Stimulated activated CD8-positive, alpha-beta memory T cell treated with anti-CD3 and anti-CD28 coated beads, Interleukin-15, amount 100 ng/mL, for 4 hours (primary cell): ENCODE measurements around the gene POLA1.

Source experiments
- DNase-seq, 2 donors: peaks; one replicate each; pipeline ENCODE4 v3.0.0-alpha.2; 2020; ENCODE audit warnings: low read depth in 2 of 2

The POLA1 gene

GRCh38 chrX:25010784-25011588 lies 317.3 kb downstream of the POLA1 start:
- DNase-seq: no peak

GRCh38 chrX:25011589-25012432 lies 318.1 kb downstream of the POLA1 start:
- no peak for DNase-seq

- no peak for DNase-seq
Measured at GRCh38 chrX:25012433-25012735, 318.7 kb downstream of the POLA1 start.

GRCh38 chrX:25012793-25013631 lies 319.3 kb downstream of the POLA1 start:
- DNase-seq: no peak

- DNase-seq: no peak
Measured at GRCh38 chrX:25013632-25014365, 320.1 kb downstream of the POLA1 start.

- no peak for DNase-seq
Measured at GRCh38 chrX:25014366-25014838, 320.7 kb downstream of the POLA1 start.

GRCh38 chrX:25015486-25016360 lies 322.0 kb downstream of the POLA1 start, which contains the start of gene ARX:
ARX (minus strand) TSS chrX:25015965; CDS start chrX:25015737, 228 bp downstream.
- no peak for DNase-seq

GRCh38 chrX:25016361-25016671 lies 322.6 kb downstream of the POLA1 start:
- DNase-seq: no peak

- no peak for DNase-seq
Measured at GRCh38 chrX:25016938-25017598, 323.4 kb downstream of the POLA1 start.

GRCh38 chrX:25017667-25018247 lies 324.0 kb downstream of the POLA1 start:
- DNase-seq: no peak

GRCh38 chrX:25018682-25019081 lies 325.0 kb downstream of the POLA1 start:
- no peak for DNase-seq

- no peak for DNase-seq
Measured at GRCh38 chrX:25019707-25020390, 326.1 kb downstream of the POLA1 start.

GRCh38 chrX:25020391-25020904 lies 326.7 kb downstream of the POLA1 start:
- DNase-seq: no peak

GRCh38 chrX:25020905-25021449 lies 327.3 kb downstream of the POLA1 start:
- DNase-seq: no peak

GRCh38 chrX:25022499-25023325 lies 329.0 kb downstream of the POLA1 start:
- no peak for DNase-seq

- no peak for DNase-seq
Measured at GRCh38 chrX:25023908-25024307, 330.2 kb downstream of the POLA1 start.

GRCh38 chrX:25025615-25026014 lies 331.9 kb downstream of the POLA1 start:
- no peak for DNase-seq
